Measurements from ENCODE around the gene APOC1.

APOC1 gene

DNA sequence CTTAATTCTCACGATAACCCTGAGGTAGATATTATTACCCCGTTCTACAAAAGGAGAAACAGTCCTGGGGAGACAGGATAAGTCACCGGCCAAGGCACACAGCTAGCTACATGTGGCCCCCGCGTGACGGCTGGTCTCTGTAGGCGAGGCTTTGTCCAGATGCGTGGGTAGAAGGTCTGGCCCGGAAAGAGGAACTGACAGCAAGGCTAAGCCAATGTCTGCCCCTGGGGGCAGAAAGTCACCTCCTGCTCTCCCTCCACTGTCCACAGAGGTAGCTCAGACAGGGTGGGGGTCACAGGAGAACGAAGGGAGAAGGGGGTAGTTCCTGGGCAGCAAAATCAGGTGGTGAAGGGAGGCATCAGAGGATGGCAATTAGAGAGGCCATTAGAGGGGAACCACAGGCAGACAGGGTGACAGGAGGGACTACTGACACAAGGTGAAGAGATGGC lies 29.4 kb downstream of the APOC1 start:
- H3K27me3 ChIP-seq (ENCODE audit: insufficient read depth, insufficient read length), result no peaks in the 10 kb centered on the region
- peaks cover 5% of the 10 kb centered on the region for H3K4me1 ChIP-seq (ENCODE audit: insufficient read depth, insufficient read length)
- H3K36me3 ChIP-seq (ENCODE audit: insufficient read depth, insufficient read length, low read length), result no peaks in the 10 kb centered on the region
- no peak for DNase-seq (ENCODE audit: low read depth, low spot score)
- H3K4me3 ChIP-seq (ENCODE audit: insufficient read length, low read depth), result no peak overlapping the region
- no peaks in the 10 kb centered on the region for H3K9me3 ChIP-seq (ENCODE audit: insufficient read depth, low read length)
- TF ChIP-seq YY1 (IDR thresholded peaks at IDR 0.05; ENCODE audit: insufficient read depth, insufficient read length) (no peak), SUZ12 (IDR thresholded peaks at IDR 0.05; ENCODE audit: extremely low read depth, insufficient read depth, insufficient read length) (no peak)
- no peak overlapping the region for H3K9ac ChIP-seq (ENCODE audit: insufficient read length, low read depth)

DNA sequence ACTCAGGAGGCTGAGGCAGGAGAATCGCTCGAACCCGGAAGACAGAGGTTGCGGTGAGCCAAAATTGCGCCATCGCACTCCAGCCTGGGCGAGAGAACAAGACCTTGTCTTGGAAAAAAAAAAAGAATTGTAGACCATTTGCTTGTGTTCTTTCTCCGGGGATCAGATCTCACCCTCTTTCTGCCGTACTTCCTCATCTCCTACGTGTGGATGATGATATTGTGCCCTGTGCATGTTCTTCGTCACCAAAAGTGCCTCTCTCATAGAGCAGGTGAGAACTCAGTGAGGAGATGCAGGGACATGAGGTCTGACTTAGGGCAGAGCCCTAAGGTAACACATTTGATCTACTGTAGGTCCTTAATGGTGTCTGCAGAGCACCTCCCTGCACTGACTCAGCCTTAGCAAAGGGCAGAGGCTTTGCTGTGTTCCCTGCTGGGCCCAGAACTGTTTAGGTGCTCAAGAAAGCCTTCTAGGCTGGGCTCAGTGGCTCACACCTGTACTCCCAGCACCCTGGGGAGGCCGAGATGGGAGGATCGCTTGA lies 32.7 kb downstream of the APOC1 start:
- Histone ChIP-seq H3K9ac (ENCODE audit: insufficient read length, low read depth) (no peak overlapping the region), H3K27me3 (ENCODE audit: insufficient read depth, insufficient read length) (no peaks in the 10 kb centered on the region), H3K36me3 (ENCODE audit: insufficient read depth, insufficient read length, low read length) (no peaks in the 10 kb centered on the region), H3K4me1 (ENCODE audit: insufficient read depth, insufficient read length) (peaks cover 5% of the 10 kb centered on the region), H3K9me3 (ENCODE audit: insufficient read depth, low read length) (no peaks in the 10 kb centered on the region), H3K4me3 (ENCODE audit: insufficient read length, low read depth) (no peak overlapping the region)
- no peak for TF ChIP-seq SUZ12 (IDR thresholded peaks at IDR 0.05; ENCODE audit: extremely low read depth, insufficient read depth, insufficient read length)
- no peak for TF ChIP-seq YY1 (IDR thresholded peaks at IDR 0.05; ENCODE audit: insufficient read depth, insufficient read length)
- TF ChIP-seq ZNF274 (IDR thresholded peaks at IDR 0.05; ENCODE audit: low read depth, low read length), result no peak
- no peak for DNase-seq (ENCODE audit: low read depth, low spot score)

DNA sequence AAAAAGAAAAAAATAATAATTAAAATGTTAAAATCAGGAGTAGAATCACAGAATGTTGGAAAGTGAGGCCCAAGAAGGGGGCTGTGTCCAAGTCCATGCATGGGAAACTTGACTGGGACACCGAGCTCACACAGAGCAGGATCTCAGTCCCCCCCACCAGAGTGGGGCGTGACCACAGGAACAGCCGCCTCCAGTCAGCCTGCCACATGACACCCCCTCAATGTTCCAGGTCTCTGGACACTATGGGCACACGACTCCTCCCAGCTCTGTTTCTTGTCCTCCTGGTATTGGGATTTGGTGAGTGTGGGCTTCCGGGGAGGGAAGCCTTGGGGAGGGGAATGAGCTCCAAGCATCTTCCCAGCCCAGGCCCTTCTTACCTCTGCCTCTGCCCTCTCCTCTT lies 33.8 kb downstream of the APOC1 start:
- Histone ChIP-seq H3K27me3 (ENCODE audit: insufficient read depth, insufficient read length) (no peaks in the 10 kb centered on the region), H3K4me3 (ENCODE audit: insufficient read length, low read depth) (no peak overlapping the region), H3K36me3 (ENCODE audit: insufficient read depth, insufficient read length, low read length) (no peaks in the 10 kb centered on the region), H3K4me1 (ENCODE audit: insufficient read depth, insufficient read length) (peaks cover 3% of the 10 kb centered on the region), H3K9ac (ENCODE audit: insufficient read length, low read depth) (no peak overlapping the region), H3K9me3 (ENCODE audit: insufficient read depth, low read length) (no peaks in the 10 kb centered on the region)
- DNase-seq (ENCODE audit: low read depth, low spot score), result no peak
- no peak for TF ChIP-seq SUZ12 (IDR thresholded peaks at IDR 0.05; ENCODE audit: extremely low read depth, insufficient read depth, insufficient read length)
- TF ChIP-seq ZNF274 (IDR thresholded peaks at IDR 0.05; ENCODE audit: low read depth, low read length), result no peak
- TF ChIP-seq YY1 (IDR thresholded peaks at IDR 0.05; ENCODE audit: insufficient read depth, insufficient read length), result no peak

DNA sequence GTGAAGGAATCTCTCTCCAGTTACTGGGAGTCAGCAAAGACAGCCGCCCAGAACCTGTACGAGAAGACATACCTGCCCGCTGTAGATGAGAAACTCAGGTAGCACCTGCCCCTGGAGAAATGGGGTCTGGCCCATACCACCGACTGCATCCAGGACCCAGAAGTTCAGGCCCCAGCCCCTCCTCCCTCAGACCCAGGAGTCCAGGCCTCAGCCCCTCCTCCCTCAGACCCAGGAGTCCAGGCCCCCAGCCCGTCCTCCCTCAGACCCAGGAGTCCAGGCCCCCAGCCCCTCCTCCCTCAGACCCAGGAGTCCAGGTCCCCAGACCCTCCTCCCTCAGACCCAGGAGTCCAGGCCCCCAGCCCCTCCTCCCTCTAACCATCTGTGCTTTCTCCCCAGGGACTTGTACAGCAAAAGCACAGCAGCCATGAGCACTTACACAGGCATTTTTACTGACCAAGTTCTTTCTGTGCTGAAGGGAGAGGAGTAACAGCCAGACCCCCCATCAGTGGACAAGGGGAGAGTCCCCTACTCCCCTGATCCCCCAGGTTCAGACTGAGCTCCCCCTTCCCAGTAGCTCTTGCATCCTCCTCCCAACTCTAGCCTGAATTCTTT lies 34.5 kb downstream of the APOC1 start:
- Histone ChIP-seq H3K27me3 (ENCODE audit: insufficient read depth, insufficient read length) (no peaks in the 10 kb centered on the region), H3K4me1 (ENCODE audit: insufficient read depth, insufficient read length) (peaks cover 3% of the 10 kb centered on the region), H3K36me3 (ENCODE audit: insufficient read depth, insufficient read length, low read length) (no peaks in the 10 kb centered on the region), H3K9ac (ENCODE audit: insufficient read length, low read depth) (no peak overlapping the region), H3K9me3 (ENCODE audit: insufficient read depth, low read length) (no peaks in the 10 kb centered on the region), H3K4me3 (ENCODE audit: insufficient read length, low read depth) (no peak overlapping the region)
- DNase-seq (ENCODE audit: low read depth, low spot score), result no peak
- no peak for TF ChIP-seq YY1 (IDR thresholded peaks at IDR 0.05; ENCODE audit: insufficient read depth, insufficient read length)
- no peak for TF ChIP-seq SUZ12 (IDR thresholded peaks at IDR 0.05; ENCODE audit: extremely low read depth, insufficient read depth, insufficient read length)
- no peak for TF ChIP-seq ZNF274 (IDR thresholded peaks at IDR 0.05; ENCODE audit: low read depth, low read length)

DNA sequence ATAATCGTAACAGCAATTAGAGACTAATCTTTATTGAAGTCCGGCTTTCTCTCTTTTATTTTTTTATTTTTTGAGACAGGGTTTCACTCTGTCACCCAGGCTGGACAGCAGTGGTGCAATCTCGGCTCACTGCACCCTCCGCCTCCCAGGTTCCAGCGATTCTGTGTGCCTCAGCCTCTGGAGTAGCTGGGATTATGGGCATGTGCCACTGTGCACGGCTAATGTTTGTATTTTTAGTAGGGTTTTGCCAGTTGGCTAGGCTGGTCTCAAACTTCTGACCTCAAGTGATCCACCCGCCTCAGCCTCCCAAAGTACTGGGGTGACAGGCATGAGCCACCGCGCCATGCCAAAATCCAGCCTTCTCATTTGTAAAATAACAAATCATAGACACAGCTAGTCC lies 35.1 kb downstream of the APOC1 start:
- H3K9ac ChIP-seq (ENCODE audit: insufficient read length, low read depth), result no peak overlapping the region
- H3K4me3 ChIP-seq (ENCODE audit: insufficient read length, low read depth), result no peak overlapping the region
- H3K4me1 ChIP-seq (ENCODE audit: insufficient read depth, insufficient read length), result peaks cover 3% of the 10 kb centered on the region
- H3K27me3 ChIP-seq (ENCODE audit: insufficient read depth, insufficient read length), result no peaks in the 10 kb centered on the region
- H3K9me3 ChIP-seq (ENCODE audit: insufficient read depth, low read length), result no peaks in the 10 kb centered on the region
- no peaks in the 10 kb centered on the region for H3K36me3 ChIP-seq (ENCODE audit: insufficient read depth, insufficient read length, low read length)
- TF ChIP-seq YY1 (IDR thresholded peaks at IDR 0.05; ENCODE audit: insufficient read depth, insufficient read length) (no peak), SUZ12 (IDR thresholded peaks at IDR 0.05; ENCODE audit: extremely low read depth, insufficient read depth, insufficient read length) (no peak), ZNF274 (IDR thresholded peaks at IDR 0.05; ENCODE audit: low read depth, low read length) (no peak)
- DNase-seq (ENCODE audit: low read depth, low spot score), result no peak

DNA sequence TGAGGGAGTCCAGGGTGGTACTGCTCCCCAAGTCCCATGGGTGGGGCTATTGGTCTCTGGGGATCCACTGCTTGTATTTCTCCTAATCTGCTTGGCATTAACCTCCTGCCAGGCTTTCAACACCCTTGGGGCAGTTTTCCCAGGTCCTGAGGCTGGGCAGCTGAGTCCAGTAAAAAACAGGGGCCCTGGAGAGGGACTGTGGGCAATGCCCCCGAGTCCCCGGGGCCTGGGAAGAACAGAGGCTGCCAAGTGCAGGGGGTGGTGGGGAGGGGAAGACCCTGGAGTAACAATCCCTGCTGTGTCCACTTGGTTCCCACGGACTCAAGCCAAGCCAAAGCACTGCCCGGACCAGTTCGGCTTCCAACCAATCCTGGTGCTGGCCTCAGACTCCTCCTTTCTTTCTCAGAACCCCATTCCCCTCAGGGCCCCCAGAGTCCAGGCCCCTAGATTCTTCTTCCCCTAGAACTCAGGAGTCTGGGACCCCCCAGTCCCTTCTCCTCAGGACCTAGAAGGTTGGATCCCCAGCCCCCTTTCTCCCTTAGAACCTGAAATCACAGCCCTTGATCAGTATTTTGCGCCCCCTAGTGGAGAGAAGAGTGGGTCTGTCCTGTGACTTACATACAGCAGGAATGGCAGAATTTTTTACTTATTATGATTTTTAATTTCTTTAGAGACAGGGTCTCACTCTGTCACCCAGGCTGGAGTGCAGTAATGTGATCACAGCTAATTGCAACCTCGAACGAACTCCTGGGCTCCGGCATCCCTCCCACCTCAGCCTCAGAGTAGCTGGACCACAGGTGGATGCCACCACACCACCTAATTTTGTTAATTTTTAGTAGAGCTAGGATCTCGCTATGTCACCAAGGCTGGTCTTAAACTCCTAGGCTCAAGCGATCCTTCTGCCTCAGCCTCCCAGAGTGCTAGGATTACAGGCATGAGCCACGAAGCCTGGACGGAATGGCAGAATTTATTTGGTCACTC lies 37.1 kb downstream of the APOC1 start:
- no peak for TF ChIP-seq SUZ12 (IDR thresholded peaks at IDR 0.05; ENCODE audit: extremely low read depth, insufficient read depth, insufficient read length)
- TF ChIP-seq YY1 (IDR thresholded peaks at IDR 0.05; ENCODE audit: insufficient read depth, insufficient read length), result no peak
- TF ChIP-seq ZNF274 (IDR thresholded peaks at IDR 0.05; ENCODE audit: low read depth, low read length), result no peak
- H3K4me3 ChIP-seq (ENCODE audit: insufficient read length, low read depth), result no peak overlapping the region
- DNase-seq (ENCODE audit: low read depth, low spot score), result peak; percentile 49
- no peaks in the 10 kb centered on the region for H3K36me3 ChIP-seq (ENCODE audit: insufficient read depth, insufficient read length, low read length)
- H3K9me3 ChIP-seq (ENCODE audit: insufficient read depth, low read length), result no peaks in the 10 kb centered on the region
- no peaks in the 10 kb centered on the region for H3K27me3 ChIP-seq (ENCODE audit: insufficient read depth, insufficient read length)
- H3K9ac ChIP-seq (ENCODE audit: insufficient read length, low read depth), result peak overlapping the region; percentile 32
- H3K4me1 ChIP-seq (ENCODE audit: insufficient read depth, insufficient read length), result peaks cover 7% of the 10 kb centered on the region

DNA sequence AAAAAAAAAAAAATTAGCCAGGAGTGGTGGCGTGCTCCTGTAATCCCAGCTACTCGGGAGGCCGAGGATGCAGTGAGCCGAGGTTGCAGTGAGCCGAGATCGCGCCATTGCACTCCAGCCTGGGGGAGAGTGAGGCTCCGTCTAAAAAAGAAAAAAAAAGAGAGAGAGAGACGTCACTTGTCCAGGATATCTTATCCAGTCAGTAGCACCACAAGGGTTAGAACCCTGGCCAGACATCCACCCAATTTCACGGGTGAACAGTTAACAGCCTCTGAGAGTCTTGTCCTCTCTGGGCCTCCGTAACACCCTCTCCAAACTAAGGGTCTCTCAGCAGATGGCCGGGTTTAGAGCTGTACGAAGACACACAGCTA lies 39.9 kb downstream of the APOC1 start:
- DNase-seq (ENCODE audit: low read depth, low spot score), result no peak
- H3K27me3 ChIP-seq (ENCODE audit: insufficient read depth, insufficient read length), result no peaks in the 10 kb centered on the region
- peaks cover 3% of the 10 kb centered on the region for H3K36me3 ChIP-seq (ENCODE audit: insufficient read depth, insufficient read length, low read length)
- H3K9me3 ChIP-seq (ENCODE audit: insufficient read depth, low read length), result no peaks in the 10 kb centered on the region
- H3K9ac ChIP-seq (ENCODE audit: insufficient read length, low read depth), result peak overlapping the region; percentile 83
- no peak for TF ChIP-seq YY1 (IDR thresholded peaks at IDR 0.05; ENCODE audit: insufficient read depth, insufficient read length)
- no peak for TF ChIP-seq SUZ12 (IDR thresholded peaks at IDR 0.05; ENCODE audit: extremely low read depth, insufficient read depth, insufficient read length)
- no peak for TF ChIP-seq ZNF274 (IDR thresholded peaks at IDR 0.05; ENCODE audit: low read depth, low read length)
- H3K4me1 ChIP-seq (ENCODE audit: insufficient read depth, insufficient read length), result peaks cover 5% of the 10 kb centered on the region
- peak overlapping the region; percentile 81 for H3K4me3 ChIP-seq (ENCODE audit: insufficient read length, low read depth)
